DOHH2 (cell line): ENCODE measurements around the gene TRRAP.

Experiments
- CTCF ChIP-seq: fragments of 200-600 bp; sonication (generic); IDR thresholded peaks from one replicate; pipeline ENCODE4 v1.5.1; 2014; ENCODE audit warnings: antibody characterized with exemption, mild to moderate bottlenecking, low read depth, low read length; ENCODE audit not compliant: poor library complexity, severe bottlenecking
- EZH2phosphoT487 ChIP-seq: fragments of 200-600 bp; sonication (generic); IDR thresholded peaks from 2 replicates; pipeline ENCODE4 v1.6.1; 2017; ENCODE audit warnings: borderline replicate concordance, mild to moderate bottlenecking, antibody characterized with exemption, low read length, moderate library complexity, mixed read lengths

GRCh38 chr7:99002827-99003212 lies 124.5 kb downstream of the TRRAP start:
- TF ChIP-seq CTCF (no peak), EZH2phosphoT487 (no peak)
